OCI-LY7 (cell line): Measurements from ENCODE around the gene ITLN2. TPM values are rescaled to one million over a fixed set of nuclear protein-coding genes. Genes with fewer than 3 reads are reported as not detected.
"Not testable (repeated sequence)": the region's sequence is repeated elsewhere in the genome, so short reads cannot be mapped to it uniquely, and the experiment has no call there.

Experiments
- BruUV-seq: library from RNA; stranded (reverse); fragments of 400-500 nt; replicated peaks from 2 replicates; lab custom pipeline; 2021; lab: Mats Ljungman, UMichigan
- CTCF ChIA-PET: fragments of 300-600 bp; sonication (Branson Sonifier 250); formaldehyde crosslinking; loops from one replicate; lab custom pipeline; 2022; ENCODE audit warnings: antibody characterized with exemption; ENCODE audit not compliant: unreplicated experiment; lab: Charles Lee
- POLR2A ChIA-PET: fragments of 300-600 bp; sonication (Branson Sonifier 250); formaldehyde crosslinking; loops from one replicate; lab custom pipeline; 2022; ENCODE audit warnings: antibody characterized with exemption; lab: Charles Lee
- DNase-seq: peaks from one replicate; pipeline ENCODE4 v3.0.0-alpha.2; 2015; ENCODE audit warnings: low spot score
- H2AFZ ChIP-seq: fragments of 200-600 bp; sonication (generic), shearing (Covaris generic); 2 replicates; pipeline ENCODE4 v1.6.1; 2014; ENCODE audit warnings: mild to moderate bottlenecking, antibody characterized with exemption, low read length, moderate library complexity
- H3K27ac ChIP-seq: fragments of 200-600 bp; sonication (generic); 2 replicates; pipeline ENCODE4 v1.5.1; 2014; ENCODE audit warnings: mixed run types, low read depth, mild to moderate bottlenecking, moderate library complexity, low read length, inconsistent platforms; ENCODE audit not compliant: poor library complexity, severe bottlenecking
- H3K36me3 ChIP-seq: fragments of 200-600 bp; sonication (generic); 2 replicates; pipeline ENCODE4 v1.6.1; 2014; ENCODE audit warnings: mild to moderate bottlenecking, antibody characterized with exemption, low read length, moderate library complexity, mixed read lengths; ENCODE audit not compliant: insufficient read depth
- H3K4me1 ChIP-seq: fragments of 200-600 bp; sonication (generic); 2 replicates; pipeline ENCODE4 v1.5.1; 2014; ENCODE audit warnings: mild to moderate bottlenecking, low read length; ENCODE audit not compliant: insufficient read depth, poor library complexity, severe bottlenecking
- H3K4me2 ChIP-seq: fragments of 200-600 bp; sonication (generic); 2 replicates; pipeline ENCODE4 v1.6.1; 2014; ENCODE audit warnings: mild to moderate bottlenecking, low read length
- H3K4me3 ChIP-seq: fragments of 200-600 bp; sonication (generic); 2 replicates; pipeline ENCODE4 v1.5.1; 2014; ENCODE audit warnings: mild to moderate bottlenecking, low read depth, low read length; ENCODE audit not compliant: poor library complexity, severe bottlenecking
- H3K79me2 ChIP-seq: fragments of 200-600 bp; sonication (generic); 2 replicates; pipeline ENCODE4 v1.6.1; 2016; ENCODE audit warnings: low read depth, mild to moderate bottlenecking, low read length, moderate library complexity, mixed read lengths; ENCODE audit not compliant: insufficient read depth
- H3K9me2 ChIP-seq: fragments of 200-600 bp; sonication (generic); 2 replicates; pipeline ENCODE4 v1.6.1; 2016; ENCODE audit warnings: mild to moderate bottlenecking, low read length, mixed read lengths; ENCODE audit not compliant: insufficient read depth
- H3K9me3 ChIP-seq: fragments of 200-600 bp; sonication (generic); 2 replicates; pipeline ENCODE4 v1.6.1; 2014; ENCODE audit warnings: mild to moderate bottlenecking, mixed run types, low read length, mixed read lengths
- H4K20me1 ChIP-seq: fragments of 200-600 bp; sonication (generic); 2 replicates; pipeline ENCODE4 v1.6.1; 2014; ENCODE audit warnings: mild to moderate bottlenecking, antibody characterized with exemption, low read length, moderate library complexity, mixed read lengths; ENCODE audit not compliant: insufficient read depth
- CTCF ChIP-seq: fragments of 200-600 bp; sonication (generic); conservative IDR thresholded peaks from 2 replicates; pipeline ENCODE4 v1.5.1; 2014; ENCODE audit warnings: mild to moderate bottlenecking, antibody characterized with exemption, low read length, moderate library complexity, mixed read lengths
- EZH2phosphoT487 ChIP-seq: fragments of 200-600 bp; sonication (generic); IDR thresholded peaks from 2 replicates; pipeline ENCODE4 v1.6.1; 2018; ENCODE audit warnings: low read depth, borderline replicate concordance, mild to moderate bottlenecking, mixed run types, antibody characterized with exemption, low read length, moderate library complexity, mixed read lengths
- intact Hi-C: fragments of 100-400 bp; cut with micrococcal nuclease; formaldehyde crosslinking; loops from one replicate; pipeline ENCODE4 v1.10.0; 2022; ENCODE audit not compliant: unreplicated experiment
- total RNA-seq, 2 experiments: library from RNA; depleted of rRNA in 1 of 2; stranded (reverse); fragments of >200 nt in 1 of 2; shearing (Covaris generic) in 1 of 2; gene quantifications; 2 replicates each; pipeline ENCODE4 v1.2.3, GENCODE V29; 2014 to 2022

ITLN2 gene
- total RNA-seq, 2 experiments from 2014 or later = not detected

GRCh38 chr1:160924791-160925651 is 29.6 kb downstream of the ITLN2 start:
- no peak overlapping the region for H3K27ac ChIP-seq
- H3K9me2 ChIP-seq = no peaks in the 10 kb centered on the region
- H3K4me1 ChIP-seq = no peaks in the 10 kb centered on the region
- intact Hi-C loops = no loop called here
- TF ChIP-seq CTCF (no peak), EZH2phosphoT487 (no peak)
- H3K4me3 ChIP-seq = no peak overlapping the region
- ChIA-PET CTCF (no interaction called here), POLR2A (interaction anchor here (0.6 to 0.8 kb wide), 2 partner anchors 253 to 680 kb away, joined by 3 read pairs; no protein-coding TSS in a partner anchor)
- DNase-seq = no peak
- H3K9me3 ChIP-seq = peaks cover 7% of the 10 kb centered on the region; the same call in 1 of the 2 replicates
- H4K20me1 ChIP-seq = no peaks in the 10 kb centered on the region
- H3K4me2 ChIP-seq = no peak overlapping the region
- no peaks in the 10 kb centered on the region for H3K36me3 ChIP-seq
- no peak overlapping the region for H2AFZ ChIP-seq
- BruUV-seq = no TSS peak
- H3K79me2 ChIP-seq = no peaks in the 10 kb centered on the region

GRCh38 chr1:160916666-160917065 is 37.9 kb downstream of the ITLN2 start:
- DNase-seq = no peak
- H3K9me3 ChIP-seq = no peaks in the 10 kb centered on the region
- BruUV-seq = no TSS peak
- no peaks in the 10 kb centered on the region for H3K9me2 ChIP-seq
- no peak overlapping the region for H3K4me3 ChIP-seq
- H2AFZ ChIP-seq = no peak overlapping the region
- no peaks in the 10 kb centered on the region for H3K36me3 ChIP-seq
- H3K79me2 ChIP-seq = no peaks in the 10 kb centered on the region
- ChIA-PET CTCF (no interaction called here), POLR2A (interaction anchor here (0.6 kb wide), 1 partner anchor 13 kb away, joined by 3 read pairs; no protein-coding TSS in a partner anchor)
- TF ChIP-seq CTCF (no peak), EZH2phosphoT487 (no peak)
- H3K4me2 ChIP-seq = no peak overlapping the region
- no peaks in the 10 kb centered on the region for H3K4me1 ChIP-seq
- intact Hi-C loops = no loop called here
- H3K27ac ChIP-seq = no peak overlapping the region
- no peaks in the 10 kb centered on the region for H4K20me1 ChIP-seq

- intact Hi-C loops, H4K20me1 ChIP-seq, DNase-seq, H3K9me2 ChIP-seq, H2AFZ ChIP-seq, H3K27ac ChIP-seq, CTCF ChIA-PET, POLR2A ChIA-PET, H3K36me3 ChIP-seq, H3K79me2 ChIP-seq, H3K4me3 ChIP-seq, BruUV-seq, H3K4me2 ChIP-seq, H3K4me1 ChIP-seq, H3K9me3 ChIP-seq: not testable (repeated sequence)
These were observed 41.4 kb downstream of the ITLN2 start for GRCh38 chr1:160913229-160913628.
